Cortex of kidney (tissue), 1 donor: ENCODE results near the gene ULBP3.
"Not testable (repeated sequence)": the region's sequence is repeated elsewhere in the genome, so short reads cannot be mapped to it uniquely, and the experiment has no call there.

Experiments
- DNase-seq: peaks from one replicate; lab custom pipeline; 2025; lab: John Stamatoyannopoulos, UW

The ULBP3 gene

GRCh38 chr6:150015281-150016001 lies 53.5 kb downstream of the ULBP3 start:
- DNase-seq, result not testable (repeated sequence)

DNA sequence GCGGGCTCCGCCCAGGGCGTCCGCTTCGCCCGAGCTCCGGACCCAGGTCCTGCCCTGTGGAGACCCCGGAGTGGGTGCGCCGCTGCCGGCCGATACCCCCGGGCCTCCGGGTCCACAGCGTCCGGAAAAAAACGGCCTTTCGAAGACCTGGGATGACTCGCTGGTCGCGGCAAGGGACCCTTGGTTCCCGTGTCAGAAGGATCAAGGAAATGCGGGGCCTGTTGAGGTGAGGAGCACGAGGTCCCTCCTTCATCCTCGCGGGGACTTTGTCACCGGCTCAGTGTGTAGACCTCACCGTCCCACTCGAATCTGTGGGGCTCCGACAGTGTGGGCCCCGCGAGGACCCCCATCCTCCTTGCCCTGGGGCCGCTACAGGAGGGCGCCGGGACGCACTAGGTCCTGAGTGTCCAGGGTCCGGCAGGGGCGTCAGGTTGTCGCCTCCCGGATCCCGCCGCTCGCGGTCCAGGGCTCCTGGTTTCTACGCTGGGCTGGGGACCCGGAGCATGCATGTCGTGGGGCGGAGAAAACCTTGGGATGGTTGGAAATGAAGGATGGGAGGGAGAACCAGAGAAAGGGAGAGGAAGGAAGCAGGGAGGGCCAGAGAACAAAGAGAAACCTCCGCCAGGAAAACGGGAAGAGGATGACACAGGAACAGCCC lies 54.2 kb downstream of the ULBP3 start:
- not testable (repeated sequence) for DNase-seq

- not testable (repeated sequence) for DNase-seq
Measured at GRCh38 chr6:150013785-150014622, 54.9 kb downstream of the ULBP3 start.

- DNase-seq, result not testable (repeated sequence)
Measured at GRCh38 chr6:150012846-150013784, 55.8 kb downstream of the ULBP3 start.
